ENCODE measurements around the gene CHST3.

GRCh38 chr10:71933651-71934050, 30.5 kb upstream of the CHST3 start:
- TF ChIP-seq ZNF274 (IDR thresholded peaks at IDR 0.05; ENCODE audit: low read depth, low read length) (no peak), YY1 (IDR thresholded peaks at IDR 0.05; ENCODE audit: insufficient read depth, insufficient read length) (no peak), SUZ12 (IDR thresholded peaks at IDR 0.05; ENCODE audit: extremely low read depth, insufficient read depth, insufficient read length) (no peak)
